Fibroblast of skin of back (primary cell): ENCODE measurements around the gene INPPL1. TPM values are rescaled to one million over a fixed set of nuclear protein-coding genes. Genes with fewer than 3 reads are reported as not detected.
"Not testable (repeated sequence)": the region's sequence is repeated elsewhere in the genome, so short reads cannot be mapped to it uniquely, and the experiment has no call there.

Experiments used
- DNase-seq: peaks from one replicate; pipeline ENCODE4 v3.0.0-alpha.2; 2013
- polyA plus RNA-seq, 2 experiments: library from polyadenylated mRNA; unstranded; fragments of 120-200 nt; gene quantifications; one replicate each; pipeline ENCODE4 v1.2.1, GENCODE V29; 2013; ENCODE audit not compliant: insufficient read length in 2 of 2

INPPL1 gene
- 136 TPM for polyA plus RNA-seq (2013, experiment 1 of 2; ENCODE audit: insufficient read length)
- 119 TPM for polyA plus RNA-seq (2013, experiment 2 of 2; ENCODE audit: insufficient read length)

DNA sequence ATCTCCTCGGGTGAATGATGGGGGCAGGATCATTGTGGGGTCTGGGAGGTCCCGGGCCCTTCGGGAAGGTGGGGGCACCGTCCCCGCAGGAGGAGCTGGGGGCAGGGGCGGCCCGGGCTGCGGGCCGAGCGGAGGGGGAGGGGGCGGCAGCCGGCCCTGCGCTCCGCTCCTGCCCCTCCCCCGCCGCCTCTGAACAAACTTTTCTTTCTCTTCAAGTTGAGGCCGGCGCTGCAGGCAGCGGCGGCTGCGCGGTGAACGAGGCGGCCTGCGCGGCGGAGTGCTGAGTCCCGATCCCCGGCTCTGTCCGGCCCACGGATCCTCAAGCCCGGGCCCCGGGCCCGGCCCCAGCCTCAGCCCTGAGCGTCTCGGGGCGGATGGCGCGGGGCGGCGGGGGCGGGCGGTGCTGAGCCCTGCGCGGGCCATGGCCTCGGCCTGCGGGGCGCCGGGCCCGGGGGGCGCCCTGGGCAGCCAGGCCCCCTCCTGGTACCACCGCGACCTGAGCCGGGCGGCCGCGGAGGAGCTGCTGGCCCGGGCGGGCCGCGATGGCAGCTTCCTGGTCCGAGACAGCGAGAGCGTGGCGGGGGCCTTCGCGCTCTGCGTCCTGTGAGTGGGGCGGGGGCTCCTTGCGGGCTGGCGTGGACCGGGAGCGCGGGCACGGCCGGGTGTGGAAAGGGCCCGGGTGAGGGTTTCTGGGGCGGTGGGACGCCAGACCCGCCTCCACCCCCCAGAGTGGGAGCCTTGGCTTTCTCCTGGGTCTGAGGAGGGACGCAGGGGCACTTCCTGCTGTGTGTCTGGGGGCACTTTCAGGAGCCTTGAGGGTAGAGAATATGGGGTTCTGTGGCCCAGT lies at the start of gene INPPL1:
TSS of gene INPPL1 (plus strand) at position 204 of the 847 bp plus-strand sequence. CDS start at position 422, 218 bp downstream.
- peak; percentile 35 for DNase-seq

DNA sequence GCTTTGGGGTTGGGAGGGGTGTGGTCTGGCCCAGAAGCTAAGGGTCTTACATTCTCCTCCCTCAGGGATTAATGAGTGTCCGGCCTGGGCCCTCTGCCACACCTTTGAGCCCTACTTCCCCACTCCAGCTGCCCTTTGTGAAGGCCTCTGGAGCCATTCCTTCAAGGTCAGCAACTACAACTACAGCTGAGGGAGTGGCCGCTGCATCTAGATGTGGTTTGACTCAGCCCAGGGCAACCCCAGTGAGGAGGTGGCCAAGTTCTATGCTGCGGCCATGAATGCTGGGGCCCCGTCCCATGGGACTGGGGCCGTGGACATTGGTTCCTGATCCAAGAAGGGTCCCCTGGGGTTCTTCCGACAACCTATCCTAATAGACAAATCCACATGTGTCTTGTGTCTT lies 46.9 kb upstream of the INPPL1 start:
- no peak for DNase-seq

GRCh38 chr11:72179049-72179803 lies 45.3 kb upstream of the INPPL1 start:
- DNase-seq = no peak

DNA sequence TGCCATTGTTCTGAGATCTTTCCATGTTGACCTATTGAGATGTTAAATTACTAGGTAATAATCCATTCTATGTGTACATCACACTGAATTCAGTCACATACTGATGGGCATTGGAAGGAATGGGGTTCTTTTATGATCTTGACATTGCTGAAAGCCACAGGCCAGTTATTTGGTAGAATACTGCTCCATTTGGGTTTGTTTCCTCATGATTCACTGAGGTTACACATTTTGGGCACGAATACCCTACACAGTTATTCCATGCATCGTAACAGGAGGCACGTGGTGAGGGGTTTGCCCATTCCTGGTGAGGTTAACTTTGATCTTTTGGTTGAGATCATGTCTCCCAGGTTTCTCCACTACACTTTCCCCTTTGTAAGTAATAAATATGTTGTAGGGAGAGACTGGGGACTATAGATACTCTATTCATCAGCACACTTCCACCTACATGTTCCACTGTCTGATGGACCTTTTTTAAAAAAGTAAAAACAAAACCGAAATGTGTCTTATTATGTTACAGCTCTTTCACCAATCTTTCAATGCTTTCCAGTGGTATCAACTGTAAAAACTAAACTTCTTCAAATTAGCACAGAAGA lies 44.7 kb upstream of the INPPL1 start:
- DNase-seq = no peak

GRCh38 chr11:72180892-72181552 lies 43.5 kb upstream of the INPPL1 start:
- DNase-seq = not testable (repeated sequence)

DNA sequence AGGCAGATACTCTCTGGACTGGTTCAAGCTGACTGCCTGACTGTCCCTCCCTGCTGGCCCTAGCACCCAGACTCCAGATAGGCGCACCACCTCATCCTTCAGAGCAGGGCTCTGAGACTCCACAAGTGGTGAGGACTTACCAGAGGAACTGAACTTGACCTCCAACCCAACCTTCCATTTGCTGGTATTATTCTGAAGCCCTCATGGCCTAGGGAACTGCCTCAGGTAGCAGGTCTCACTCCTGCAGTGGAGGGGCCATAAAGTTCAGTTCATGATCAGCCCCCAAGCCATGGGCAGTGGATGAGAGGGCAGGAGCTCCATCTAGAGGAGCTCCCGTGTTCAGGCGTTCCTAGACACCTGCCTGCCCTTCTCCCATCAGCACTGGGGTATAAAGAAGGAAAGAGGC lies 43.0 kb upstream of the INPPL1 start:
- DNase-seq = not testable (repeated sequence)

- no peak for DNase-seq
Measured at GRCh38 chr11:72188267-72188666, 36.3 kb upstream of the INPPL1 start.

GRCh38 chr11:72189455-72190250 lies 34.9 kb upstream of the INPPL1 start:
- no peak for DNase-seq

DNA sequence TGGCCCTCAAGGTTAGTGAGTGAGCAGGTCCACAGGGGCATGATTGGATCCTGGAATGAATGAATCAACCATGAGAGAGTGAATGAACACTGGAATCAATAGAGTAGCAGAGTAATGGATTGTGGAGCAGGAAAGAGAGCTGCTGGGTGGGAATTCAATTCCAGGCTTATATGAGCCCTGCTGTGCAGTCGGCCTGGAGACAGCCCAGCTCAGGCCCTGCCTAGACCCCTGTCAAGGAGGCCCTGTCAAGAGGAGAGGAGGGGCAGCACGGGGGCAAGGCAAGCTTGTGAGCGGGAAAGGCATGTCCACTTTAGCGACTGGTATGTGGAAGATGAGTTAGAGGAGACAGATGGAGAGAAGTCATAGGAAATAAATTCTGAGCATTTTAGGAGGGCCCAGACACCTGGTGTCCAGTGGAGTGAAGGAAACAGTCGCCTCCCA lies 33.9 kb upstream of the INPPL1 start:
- DNase-seq = no peak

- peak; percentile 33 for DNase-seq
Measured at GRCh38 chr11:72191961-72192381, 32.6 kb upstream of the INPPL1 start, which contains the start of gene FOLR1. Gene FOLR1, plus strand, starts transcription at chr11:72192140. Its CDS starts 34 bp downstream, at chr11:72192174.

DNA sequence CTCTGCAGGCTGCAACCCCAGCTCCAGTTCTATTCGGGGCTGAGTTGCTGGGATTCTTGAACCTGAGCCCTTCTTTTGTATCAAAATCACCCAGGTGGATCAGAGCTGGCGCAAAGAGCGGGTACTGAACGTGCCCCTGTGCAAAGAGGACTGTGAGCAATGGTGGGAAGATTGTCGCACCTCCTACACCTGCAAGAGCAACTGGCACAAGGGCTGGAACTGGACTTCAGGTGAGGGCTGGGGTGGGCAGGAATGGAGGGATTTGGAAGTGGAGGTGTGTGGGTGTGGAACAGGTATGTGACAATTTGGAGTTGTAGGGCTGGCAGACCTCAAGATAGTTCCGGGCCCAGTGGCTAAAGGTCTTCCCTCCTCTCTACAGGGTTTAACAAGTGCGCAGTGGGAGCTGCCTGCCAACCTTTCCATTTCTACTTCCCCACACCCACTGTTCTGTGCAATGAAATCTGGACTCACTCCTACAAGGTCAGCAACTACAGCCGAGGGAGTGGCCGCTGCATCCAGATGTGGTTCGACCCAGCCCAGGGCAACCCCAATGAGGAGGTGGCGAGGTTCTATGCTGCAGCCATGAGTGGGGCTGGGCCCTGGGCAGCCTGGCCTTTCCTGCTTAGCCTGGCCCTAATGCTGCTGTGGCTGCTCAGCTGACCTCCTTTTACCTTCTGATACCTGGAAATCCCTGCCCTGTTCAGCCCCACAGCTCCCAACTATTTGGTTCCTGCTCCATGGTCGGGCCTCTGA lies 28.9 kb upstream of the INPPL1 start:
- DNase-seq = no peak

DNA sequence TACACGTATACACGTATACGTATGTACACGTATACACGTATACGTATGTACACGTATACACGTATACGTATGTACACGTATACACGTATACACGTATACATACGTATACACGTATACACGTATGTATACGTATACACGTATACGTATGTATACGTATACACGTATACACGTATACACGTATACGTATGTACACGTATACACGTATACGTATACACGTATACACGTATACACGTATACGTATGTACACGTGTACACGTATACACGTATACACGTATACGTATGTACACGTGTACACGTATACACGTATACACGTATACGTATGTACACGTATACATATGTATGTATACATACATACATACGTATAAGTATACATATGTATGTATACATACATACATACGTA lies 23.1 kb upstream of the INPPL1 start:
- not testable (repeated sequence) for DNase-seq

DNA sequence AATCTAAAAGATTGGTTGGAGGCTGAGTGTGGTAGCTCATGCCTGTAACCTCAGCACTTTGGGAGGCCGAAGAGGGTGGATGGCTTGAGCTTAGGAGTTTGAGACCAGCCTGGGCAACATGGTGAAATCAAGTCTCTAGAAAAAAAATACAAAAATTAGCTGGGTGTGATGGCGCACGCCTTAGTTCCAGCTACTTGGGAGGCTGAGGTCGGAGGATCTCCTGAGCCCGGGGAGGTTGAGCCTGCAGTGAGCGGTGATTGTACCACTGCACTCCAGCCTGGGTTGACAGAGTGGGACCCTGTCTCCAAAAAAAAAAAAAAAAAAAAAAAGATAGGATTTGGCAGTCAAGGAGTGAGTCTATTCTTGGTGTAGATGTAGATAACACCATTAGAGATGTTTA lies 22.0 kb upstream of the INPPL1 start:
- DNase-seq = no peak

DNA sequence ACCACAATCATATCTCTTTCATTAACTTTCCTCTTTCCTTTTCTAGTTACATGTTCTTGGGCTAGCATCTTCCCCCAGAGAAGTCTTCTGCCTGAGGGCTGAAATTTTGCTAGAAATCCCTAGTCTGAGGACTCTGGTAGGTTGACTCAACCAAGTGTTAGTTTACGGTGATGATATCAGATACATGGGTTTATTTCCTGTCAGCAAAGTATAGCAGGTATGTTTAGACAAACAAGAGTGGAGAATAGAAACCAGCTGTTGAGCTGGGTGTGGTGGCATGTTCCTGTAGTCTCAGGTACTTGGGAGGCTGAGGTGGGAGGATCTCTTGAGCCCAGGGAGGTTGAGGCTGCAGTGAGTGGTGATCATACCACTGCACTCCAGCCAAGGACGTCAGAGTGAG lies 21.4 kb upstream of the INPPL1 start:
- DNase-seq = no peak

GRCh38 chr11:72204886-72205285 lies 19.7 kb upstream of the INPPL1 start:
- no peak for DNase-seq

DNA sequence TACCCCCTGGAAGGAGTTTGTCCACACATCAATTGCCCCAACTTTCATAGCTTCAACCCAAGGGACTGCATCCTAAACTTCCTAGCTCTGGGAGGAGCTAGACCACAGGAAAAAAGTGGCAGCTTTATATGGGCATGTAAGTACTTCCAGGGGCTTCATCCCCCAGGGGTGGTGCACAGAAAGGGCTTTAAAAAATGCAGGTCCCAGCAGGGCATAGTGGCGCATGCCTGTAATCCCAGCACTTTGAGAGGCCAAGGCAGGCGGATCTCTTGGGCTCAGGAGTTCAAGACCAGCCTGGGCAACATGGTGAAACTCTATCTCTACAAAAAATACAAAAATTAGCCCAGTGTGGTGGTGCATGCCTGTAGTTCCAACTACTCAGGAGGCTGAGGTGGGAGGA lies 17.8 kb upstream of the INPPL1 start:
- DNase-seq = not testable (repeated sequence)

GRCh38 chr11:72208281-72208680 lies 16.3 kb upstream of the INPPL1 start:
- no peak for DNase-seq

GRCh38 chr11:72209101-72209500 lies 15.5 kb upstream of the INPPL1 start:
- DNase-seq = no peak

DNA sequence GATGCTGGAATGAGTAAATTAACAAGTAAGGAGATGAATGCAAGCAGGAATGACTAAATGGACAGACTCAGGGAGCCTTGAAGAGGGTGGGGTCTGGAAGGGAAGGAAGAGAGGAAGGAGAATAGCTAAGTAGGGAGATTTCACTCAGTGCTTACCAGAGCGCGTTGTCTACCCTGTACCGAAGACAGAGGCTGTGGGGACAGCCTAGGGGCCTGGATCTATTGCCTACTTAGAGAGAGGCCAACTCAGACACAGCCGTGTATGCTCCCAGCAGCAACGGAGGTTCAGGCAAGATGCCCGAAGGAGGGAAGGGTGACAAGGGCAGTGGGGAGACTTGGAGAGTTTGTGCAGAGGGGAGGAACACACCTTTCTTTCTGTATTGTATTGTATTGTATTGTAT lies 7.9 kb upstream of the INPPL1 start, which contains the start of gene FOLR2:
TSS of gene FOLR2 (plus strand) at position 157 of the 400 bp plus-strand sequence. CDS start 1,791 bp downstream, outside the sequence.
- DNase-seq = no peak

GRCh38 chr11:72217841-72218240 lies 6.7 kb upstream of the INPPL1 start:
- DNase-seq = no peak
